ENCODE results near the gene CYP39A1. TPM values are rescaled to one million over a fixed set of nuclear protein-coding genes. Genes with fewer than 3 reads are reported as not detected.

Gene CYP39A1
- total RNA-seq, 2 donors from 2014 or later: 1.8 to 3.8 TPM

DNA sequence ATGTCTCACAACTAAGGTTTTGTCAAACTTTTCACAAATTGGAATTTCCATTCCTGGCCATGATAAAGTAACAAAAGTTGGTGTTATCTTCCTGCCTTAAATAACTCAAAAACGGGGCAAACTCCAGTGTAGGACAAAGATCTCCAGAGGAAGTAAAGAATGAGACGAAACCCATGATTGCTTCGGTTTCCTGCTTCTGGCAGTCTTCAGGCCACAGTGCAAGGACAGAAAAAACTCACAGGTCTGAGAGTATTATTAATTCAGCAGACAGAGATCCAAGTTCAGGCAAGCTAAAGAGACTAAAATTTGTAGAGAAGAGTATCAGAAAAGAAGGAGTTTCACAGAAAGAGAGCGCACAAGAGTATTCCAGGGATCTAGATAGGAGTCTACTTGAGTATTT lies 96.6 kb downstream of the CYP39A1 start:
- Histone ChIP-seq H3K27me3 (ENCODE audit: control insufficient read depth, insufficient read depth, low read length, poor library complexity, severe bottlenecking) (no peaks in the 10 kb centered on the region), H3K27ac (ENCODE audit: low read depth, low read length) (no peak overlapping the region), H3K9me3 (ENCODE audit: control insufficient read depth, low read length) (no peaks in the 10 kb centered on the region), H3K4me1 (ENCODE audit: control insufficient read depth, insufficient read depth, low read length) (no peaks in the 10 kb centered on the region), H3K36me3 (ENCODE audit: control insufficient read depth, insufficient read depth, low read length) (no peaks in the 10 kb centered on the region), H3K9ac (ENCODE audit: extremely low read depth, low read length, poor library complexity, severe bottlenecking) (no peak overlapping the region), H3K4me3 (ENCODE audit: low read length) (no peak overlapping the region)
- H3K27ac Mint-ChIP-seq: no peak overlapping the region
- no peaks in the 10 kb centered on the region for H3K9me3 Mint-ChIP-seq
- no peak for DNase-seq
- TF ChIP-seq, protein P1, sequence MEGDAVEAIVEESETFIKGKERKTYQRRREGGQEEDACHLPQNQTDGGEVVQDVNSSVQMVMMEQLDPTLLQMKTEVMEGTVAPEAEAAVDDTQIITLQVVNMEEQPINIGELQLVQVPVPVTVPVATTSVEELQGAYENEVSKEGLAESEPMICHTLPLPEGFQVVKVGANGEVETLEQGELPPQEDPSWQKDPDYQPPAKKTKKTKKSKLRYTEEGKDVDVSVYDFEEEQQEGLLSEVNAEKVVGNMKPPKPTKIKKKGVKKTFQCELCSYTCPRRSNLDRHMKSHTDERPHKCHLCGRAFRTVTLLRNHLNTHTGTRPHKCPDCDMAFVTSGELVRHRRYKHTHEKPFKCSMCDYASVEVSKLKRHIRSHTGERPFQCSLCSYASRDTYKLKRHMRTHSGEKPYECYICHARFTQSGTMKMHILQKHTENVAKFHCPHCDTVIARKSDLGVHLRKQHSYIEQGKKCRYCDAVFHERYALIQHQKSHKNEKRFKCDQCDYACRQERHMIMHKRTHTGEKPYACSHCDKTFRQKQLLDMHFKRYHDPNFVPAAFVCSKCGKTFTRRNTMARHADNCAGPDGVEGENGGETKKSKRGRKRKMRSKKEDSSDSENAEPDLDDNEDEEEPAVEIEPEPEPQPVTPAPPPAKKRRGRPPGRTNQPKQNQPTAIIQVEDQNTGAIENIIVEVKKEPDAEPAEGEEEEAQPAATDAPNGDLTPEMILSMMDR (conservative IDR thresholded peaks at IDR 0.05): no peak
- 86 to 90% methylated on average over 4 of the region's 4 CpGs for WGBS, 2 experiments (ENCODE audit: insufficient coverage in 1 of 2, insufficient read length in 1 of 2)
- H3K36me3 Mint-ChIP-seq (ENCODE audit: low read depth): no peaks in the 10 kb centered on the region
- H3K27me3 Mint-ChIP-seq (ENCODE audit: insufficient read depth): peaks cover 2% of the 10 kb centered on the region
- no peaks in the 10 kb centered on the region for H3K4me1 Mint-ChIP-seq
- H3K4me3 Mint-ChIP-seq: no peak overlapping the region

DNA sequence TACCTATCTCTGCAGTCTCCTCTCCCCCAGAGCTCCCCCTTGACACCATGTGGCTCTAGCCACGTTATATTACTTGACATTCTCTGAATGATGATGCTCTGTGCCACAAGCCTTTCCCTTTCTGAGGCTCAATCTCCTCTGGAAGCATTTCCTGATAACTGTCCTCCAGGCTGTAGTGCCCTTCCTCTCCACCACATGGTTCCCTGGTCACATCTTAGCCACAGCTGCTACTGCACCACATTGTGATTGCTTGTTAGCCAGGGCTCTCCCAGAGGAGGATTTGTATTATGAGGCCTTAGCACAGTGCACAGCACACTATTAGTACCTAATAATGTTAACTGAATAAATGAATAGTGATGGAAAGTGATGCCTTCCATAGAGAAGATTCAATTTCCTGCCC lies 97.5 kb downstream of the CYP39A1 start:
- H3K27me3 ChIP-seq (ENCODE audit: control insufficient read depth, insufficient read depth, low read length, poor library complexity, severe bottlenecking): no peaks in the 10 kb centered on the region
- H3K4me3 Mint-ChIP-seq: no peak overlapping the region
- H3K36me3 ChIP-seq (ENCODE audit: control insufficient read depth, insufficient read depth, low read length): no peaks in the 10 kb centered on the region
- H3K4me1 ChIP-seq (ENCODE audit: control insufficient read depth, insufficient read depth, low read length): no peaks in the 10 kb centered on the region
- no peak overlapping the region for H3K9ac ChIP-seq (ENCODE audit: extremely low read depth, low read length, poor library complexity, severe bottlenecking)
- TF ChIP-seq, protein P1 (conservative IDR thresholded peaks at IDR 0.05): peak; percentile 42
- H3K27me3 Mint-ChIP-seq (ENCODE audit: insufficient read depth): peaks cover 2% of the 10 kb centered on the region
- H3K27ac ChIP-seq (ENCODE audit: low read depth, low read length): no peak overlapping the region
- H3K27ac Mint-ChIP-seq: no peak overlapping the region
- no peaks in the 10 kb centered on the region for H3K36me3 Mint-ChIP-seq (ENCODE audit: low read depth)
- H3K4me3 ChIP-seq (ENCODE audit: low read length): no peak overlapping the region
- H3K4me1 Mint-ChIP-seq: no peaks in the 10 kb centered on the region
- H3K9me3 Mint-ChIP-seq: no peaks in the 10 kb centered on the region
- no peaks in the 10 kb centered on the region for H3K9me3 ChIP-seq (ENCODE audit: control insufficient read depth, low read length)
- 74% methylated on average over 1 of the region's 1 CpG; no CpG with 5 or more reads in 1 of the 2 experiments for WGBS, 2 experiments (ENCODE audit: insufficient coverage in 1 of 2, insufficient read length in 1 of 2)
- peak; percentile 49 for DNase-seq

DNA sequence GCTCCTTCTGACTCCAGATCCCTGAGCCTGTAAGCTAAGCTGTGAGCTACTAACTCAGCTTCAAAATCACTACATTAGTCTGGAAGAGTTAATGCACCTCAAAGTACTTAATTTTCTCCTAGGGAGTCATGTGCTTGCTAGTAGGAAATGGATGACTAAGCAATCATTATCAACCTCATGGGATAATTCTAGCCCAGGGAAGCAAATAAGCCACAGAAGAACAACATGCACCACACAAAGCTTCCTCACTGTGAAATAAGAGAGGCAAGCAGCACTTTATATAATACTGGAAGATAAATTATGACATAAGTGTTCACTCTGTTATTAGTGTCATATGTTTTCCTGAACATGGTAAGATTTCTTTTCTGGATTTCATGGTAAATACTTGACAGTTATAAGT lies 103.5 kb downstream of the CYP39A1 start:
- Mint-ChIP-seq H3K27me3 (ENCODE audit: insufficient read depth) (no peaks in the 10 kb centered on the region), H3K36me3 (ENCODE audit: low read depth) (no peaks in the 10 kb centered on the region), H3K4me1 (no peaks in the 10 kb centered on the region), H3K27ac (no peak overlapping the region), H3K9me3 (peaks cover 10% of the 10 kb centered on the region), H3K4me3 (no peak overlapping the region)
- H3K27me3 ChIP-seq (ENCODE audit: control insufficient read depth, insufficient read depth, low read length, poor library complexity, severe bottlenecking): no peaks in the 10 kb centered on the region
- no peaks in the 10 kb centered on the region for H3K4me1 ChIP-seq (ENCODE audit: control insufficient read depth, insufficient read depth, low read length)
- H3K4me3 ChIP-seq (ENCODE audit: low read length): no peak overlapping the region
- no peaks in the 10 kb centered on the region for H3K36me3 ChIP-seq (ENCODE audit: control insufficient read depth, insufficient read depth, low read length)
- peaks cover 11% of the 10 kb centered on the region for H3K9me3 ChIP-seq (ENCODE audit: control insufficient read depth, low read length)
- no peak for DNase-seq
- TF ChIP-seq, protein P1 (conservative IDR thresholded peaks at IDR 0.05): no peak
- H3K9ac ChIP-seq (ENCODE audit: extremely low read depth, low read length, poor library complexity, severe bottlenecking): no peak overlapping the region
- H3K27ac ChIP-seq (ENCODE audit: low read depth, low read length): no peak overlapping the region

Measured in endodermal cell (in vitro differentiated cells).